Mesothelial cell of epicardium (in vitro differentiated cells): ENCODE results near the gene RNF208. TPM values are rescaled to one million over a fixed set of nuclear protein-coding genes. Genes with fewer than 3 reads are reported as not detected.

Experiments
- DNase-seq, 2 experiments: peaks; one replicate each; pipeline ENCODE4 v3.0.0; 2021; ENCODE audit warnings: low spot score in 2 of 2; ENCODE audit not compliant: unreplicated experiment in 2 of 2
- H3K27ac Mint-ChIP-seq: 2 replicates; pipeline ENCODE4 v1.8.0; 2021; ENCODE audit warnings: mixed read lengths
- H3K27me3 Mint-ChIP-seq: 2 replicates; pipeline ENCODE4 v1.8.0; 2021; ENCODE audit warnings: low read depth, mixed read lengths
- H3K36me3 Mint-ChIP-seq: 2 replicates; pipeline ENCODE4 v1.8.0; 2021; ENCODE audit warnings: mixed read lengths
- H3K4me1 Mint-ChIP-seq: 2 replicates; pipeline ENCODE4 v1.8.0; 2021; ENCODE audit warnings: mixed read lengths
- H3K4me3 Mint-ChIP-seq: 2 replicates; pipeline ENCODE4 v1.8.0; 2021; ENCODE audit warnings: mild to moderate bottlenecking, moderate library complexity, mixed read lengths
- H3K9me3 Mint-ChIP-seq: 2 replicates; pipeline ENCODE4 v1.8.0; 2021; ENCODE audit warnings: mixed read lengths
- total RNA-seq: library from RNA; stranded (reverse); gene quantifications from 3 replicates; pipeline ENCODE4 v1.2.1, GENCODE V29; 2021
- TF ChIP-seq, protein P1 (sequence below): fragments of 200-600 bp; sonication (generic); IDR thresholded peaks from one replicate; pipeline ENCODE4 v1.5.0; 2021; ENCODE audit warnings: antibody characterized with exemption; ENCODE audit not compliant: unreplicated experiment

RNF208 gene
- total RNA-seq, 1 donor from 2014 or later, result 13.9 TPM

DNA sequence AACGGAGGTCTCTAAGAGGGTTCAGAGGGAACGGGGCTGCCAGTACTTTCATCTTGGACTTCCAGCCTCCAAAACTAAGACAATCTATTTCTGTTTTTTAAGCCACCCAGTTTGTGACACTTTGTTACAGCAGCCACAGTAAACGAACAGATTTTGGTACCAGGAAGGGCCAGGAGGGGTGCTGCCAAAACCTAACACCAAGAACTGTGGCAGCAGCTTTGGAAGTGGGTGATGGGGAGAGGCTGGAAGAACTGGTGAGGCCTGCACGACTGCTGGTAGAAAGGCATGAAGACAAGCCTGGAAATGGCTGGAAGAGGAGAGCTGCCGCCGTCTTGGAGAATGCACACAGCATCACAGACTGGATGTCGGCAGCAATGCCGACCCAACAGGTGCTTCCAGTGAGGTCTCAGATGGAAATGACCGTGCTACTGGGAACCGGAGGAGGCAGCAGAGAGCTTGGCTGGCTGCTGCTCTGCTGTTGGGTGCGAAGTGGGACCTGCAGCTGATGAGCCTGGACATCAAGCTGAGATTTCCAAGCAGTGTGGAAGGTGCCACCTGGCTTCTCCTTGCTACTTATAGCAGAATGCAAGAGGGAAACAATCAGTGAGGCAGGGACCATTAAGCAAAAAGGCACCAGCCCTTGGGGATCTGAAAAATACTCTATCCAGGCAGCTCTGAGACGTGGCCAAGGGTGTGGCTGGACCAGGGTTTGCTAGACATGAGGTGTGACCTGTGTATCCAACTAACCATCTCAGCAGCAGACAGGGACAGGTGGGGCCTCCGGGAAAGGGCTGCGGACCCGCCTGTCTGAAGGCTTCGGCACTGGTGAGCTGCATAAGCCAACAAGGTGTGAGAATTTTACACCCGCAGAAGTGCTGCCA lies 45.5 kb downstream of the RNF208 start:
- Mint-ChIP-seq H3K4me1 (no peaks in the 10 kb centered on the region), H3K27ac (no peak overlapping the region), H3K36me3 (peaks cover 5% of the 10 kb centered on the region), H3K4me3 (no peak overlapping the region), H3K27me3 (peaks cover 49% of the 10 kb centered on the region), H3K9me3 (no peaks in the 10 kb centered on the region)
- no peak for DNase-seq
- TF ChIP-seq, protein P1, sequence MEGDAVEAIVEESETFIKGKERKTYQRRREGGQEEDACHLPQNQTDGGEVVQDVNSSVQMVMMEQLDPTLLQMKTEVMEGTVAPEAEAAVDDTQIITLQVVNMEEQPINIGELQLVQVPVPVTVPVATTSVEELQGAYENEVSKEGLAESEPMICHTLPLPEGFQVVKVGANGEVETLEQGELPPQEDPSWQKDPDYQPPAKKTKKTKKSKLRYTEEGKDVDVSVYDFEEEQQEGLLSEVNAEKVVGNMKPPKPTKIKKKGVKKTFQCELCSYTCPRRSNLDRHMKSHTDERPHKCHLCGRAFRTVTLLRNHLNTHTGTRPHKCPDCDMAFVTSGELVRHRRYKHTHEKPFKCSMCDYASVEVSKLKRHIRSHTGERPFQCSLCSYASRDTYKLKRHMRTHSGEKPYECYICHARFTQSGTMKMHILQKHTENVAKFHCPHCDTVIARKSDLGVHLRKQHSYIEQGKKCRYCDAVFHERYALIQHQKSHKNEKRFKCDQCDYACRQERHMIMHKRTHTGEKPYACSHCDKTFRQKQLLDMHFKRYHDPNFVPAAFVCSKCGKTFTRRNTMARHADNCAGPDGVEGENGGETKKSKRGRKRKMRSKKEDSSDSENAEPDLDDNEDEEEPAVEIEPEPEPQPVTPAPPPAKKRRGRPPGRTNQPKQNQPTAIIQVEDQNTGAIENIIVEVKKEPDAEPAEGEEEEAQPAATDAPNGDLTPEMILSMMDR, result peak; percentile 43

DNA sequence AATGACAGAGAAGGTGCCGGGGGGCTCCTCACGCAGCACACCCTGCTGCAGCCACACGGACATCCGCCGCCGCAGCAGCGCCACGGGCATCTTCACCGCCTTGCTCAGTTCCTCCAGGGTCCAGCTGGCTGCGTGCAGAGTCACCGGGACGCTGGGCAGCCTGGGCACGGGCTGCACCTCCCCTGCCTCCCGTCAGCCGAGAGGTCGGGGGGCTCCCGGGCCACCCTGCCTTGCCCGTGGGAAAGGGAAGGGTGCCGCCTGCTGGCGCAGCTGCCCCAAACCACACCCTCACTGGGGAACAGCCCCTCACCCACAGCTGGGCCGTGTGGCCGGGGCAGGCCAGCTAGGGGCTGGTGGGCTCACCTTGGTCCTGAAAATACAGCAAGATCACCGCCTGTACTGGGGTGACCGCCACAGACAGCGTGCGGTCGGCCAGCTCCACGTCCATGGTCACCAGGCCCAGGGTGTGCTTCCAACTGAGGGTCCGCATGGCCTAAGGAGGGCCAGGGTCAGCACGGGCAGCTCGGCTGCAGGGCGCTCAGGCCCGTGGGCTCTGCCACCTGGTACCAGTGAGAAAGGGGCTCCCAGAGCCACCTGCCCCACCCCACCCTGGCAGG lies 46.6 kb downstream of the RNF208 start:
- Mint-ChIP-seq H3K4me1 (no peaks in the 10 kb centered on the region), H3K9me3 (no peaks in the 10 kb centered on the region), H3K4me3 (no peak overlapping the region), H3K27me3 (peaks cover 60% of the 10 kb centered on the region), H3K27ac (no peak overlapping the region), H3K36me3 (peaks cover 5% of the 10 kb centered on the region)
- TF ChIP-seq, protein P1, result no peak
- DNase-seq, result no peak

DNA sequence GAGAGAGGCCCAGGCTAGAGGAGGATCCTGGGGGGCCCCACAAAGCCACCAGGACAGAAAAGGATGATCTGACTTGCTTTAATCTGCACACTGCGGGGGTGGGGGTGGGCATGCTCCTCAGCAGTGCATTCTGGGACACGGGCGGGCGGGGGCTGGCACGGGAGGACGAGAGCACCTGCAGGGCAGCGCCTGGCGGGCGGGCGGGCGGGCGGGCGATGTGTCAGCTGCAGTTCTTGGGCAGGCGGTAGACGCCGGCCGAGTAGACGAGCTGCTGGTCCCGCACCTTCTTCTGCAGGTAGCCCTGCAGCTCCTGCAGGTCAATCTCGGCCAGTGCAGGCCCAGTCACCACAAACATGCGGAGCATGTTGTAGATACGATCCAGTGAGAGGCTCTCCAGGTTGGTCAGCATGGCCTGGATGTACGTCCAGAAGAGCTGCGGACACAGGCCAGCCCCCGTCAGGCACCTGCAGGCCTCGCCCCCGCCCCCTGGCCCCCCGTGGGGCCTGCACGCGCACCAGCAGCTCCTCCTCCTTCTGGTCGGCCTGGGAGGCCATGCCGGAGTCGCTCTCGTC lies 47.2 kb downstream of the RNF208 start:
- Mint-ChIP-seq H3K27me3 (peaks cover 66% of the 10 kb centered on the region), H3K9me3 (no peaks in the 10 kb centered on the region), H3K4me1 (no peaks in the 10 kb centered on the region), H3K4me3 (no peak overlapping the region), H3K36me3 (peaks cover 5% of the 10 kb centered on the region), H3K27ac (no peak overlapping the region)
- DNase-seq, result no peak
- TF ChIP-seq, protein P1, result no peak

DNA sequence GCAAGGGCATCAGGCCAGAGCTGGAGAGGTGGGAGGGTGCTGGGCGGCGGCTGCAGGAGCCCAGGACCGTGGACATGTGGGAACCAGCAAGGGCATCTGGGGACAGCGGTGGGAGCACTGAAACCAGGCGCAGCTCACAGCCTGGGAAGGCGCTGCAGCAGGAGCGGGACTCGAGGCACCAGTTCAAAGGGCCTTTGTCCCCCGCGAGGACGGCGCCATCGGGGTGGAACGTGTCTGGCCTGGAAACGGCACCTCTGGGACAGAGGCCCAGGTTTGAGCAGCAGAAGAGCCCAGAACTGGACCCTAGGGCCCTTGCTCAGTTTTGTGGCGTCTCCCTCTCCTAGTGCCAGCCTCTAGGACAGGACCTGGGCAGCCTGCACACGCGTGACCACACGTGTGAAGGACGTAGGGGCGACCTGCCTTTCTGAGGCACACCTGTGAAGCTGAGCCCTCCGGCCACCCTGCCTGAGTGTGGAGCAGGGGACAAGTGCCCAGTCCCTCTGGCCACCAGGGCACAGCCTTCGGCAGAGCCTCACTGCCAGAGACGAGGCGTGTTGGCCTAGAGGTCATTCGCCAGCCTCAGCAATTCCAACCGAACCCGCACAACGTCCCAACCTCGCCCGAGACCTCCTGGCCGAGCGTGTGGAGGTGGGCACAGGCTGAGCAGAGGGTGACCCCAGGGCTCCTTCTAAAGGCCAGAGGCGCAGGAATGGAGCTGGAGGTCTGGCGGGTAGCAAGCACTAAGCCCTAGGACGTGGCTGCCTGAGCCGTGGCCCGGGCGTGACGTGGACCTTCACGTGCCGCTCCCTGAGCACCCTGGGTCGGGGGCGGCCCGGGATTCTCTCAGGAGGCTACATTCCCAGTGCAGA lies 48.0 kb downstream of the RNF208 start:
- H3K27ac Mint-ChIP-seq, result no peak overlapping the region
- H3K27me3 Mint-ChIP-seq, result peaks cover 69% of the 10 kb centered on the region
- H3K4me3 Mint-ChIP-seq, result no peak overlapping the region
- H3K4me1 Mint-ChIP-seq, result no peaks in the 10 kb centered on the region
- no peak for DNase-seq
- no peaks in the 10 kb centered on the region for H3K9me3 Mint-ChIP-seq
- TF ChIP-seq, protein P1, result no peak
- H3K36me3 Mint-ChIP-seq, result peaks cover 5% of the 10 kb centered on the region
